Esophagus squamous epithelium (tissue), 4 donors: Measurements from ENCODE around the gene TAF3.

Experiments
- CTCF ChIP-seq, 6 experiments: fragments of 450-650 bp in 4 of 6; fragments of 200-600 bp in 2 of 6; sonication (generic) in 2 of 6; IDR thresholded peaks; one replicate each; pipeline ENCODE4 v1.5.1; 2016 to 2019; ENCODE audit warnings: antibody characterized with exemption in 6 of 6, mild to moderate bottlenecking in 4 of 6, moderate library complexity in 4 of 6
- POLR2A ChIP-seq, 4 donors: fragments of 450-650 bp; IDR thresholded peaks; one replicate each; pipeline ENCODE4 v1.6.1; 2017; ENCODE audit warnings: antibody characterized with exemption in 4 of 4, mild to moderate bottlenecking in 4 of 4, moderate library complexity in 3 of 4

DNA sequence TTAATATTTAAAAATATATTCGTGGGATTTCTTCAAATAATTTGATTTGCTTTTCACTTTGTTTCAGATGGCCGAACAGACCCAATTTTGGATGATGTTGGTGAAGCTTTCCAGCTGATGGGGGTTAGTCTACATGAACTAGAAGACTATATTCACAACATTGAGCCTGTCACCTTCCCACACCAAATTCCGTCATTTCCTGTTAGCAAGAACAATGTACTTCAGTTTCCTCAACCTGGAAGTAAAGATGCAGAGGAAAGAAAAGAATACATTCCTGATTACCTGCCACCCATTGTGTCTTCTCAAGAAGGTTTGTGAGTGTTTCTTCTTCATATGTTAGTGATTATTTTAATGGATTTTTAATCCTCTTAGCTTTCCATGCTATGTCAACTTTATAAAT is 5.9 kb downstream of the TAF3 start:
- TF ChIP-seq CTCF (IDR thresholded peaks at IDR 0.05) (no peak), POLR2A (IDR thresholded peaks at IDR 0.05) (no peak)
